NOMO-1 (cell line): Measurements from ENCODE around the gene HNRNPUL1.
A peak's percentile ranks its signal among the peaks of the same experiment; 100 is the strongest.
"Not testable (repeated sequence)": the region's sequence is repeated elsewhere in the genome, so short reads cannot be mapped to it uniquely, and the experiment has no call there.

Experiments used
- DNase-seq, 2 experiments: peaks; one replicate each; lab custom pipeline; 2025; ENCODE audit not compliant: unreplicated experiment in 2 of 2; lab: John Stamatoyannopoulos, UW

The HNRNPUL1 gene

GRCh38 chr19:41263850-41264580 lies at the start of gene HNRNPUL1:
TSS of gene HNRNPUL1 (plus strand) at chr19:41264372. CDS start at chr19:41264504, 132 bp downstream.
- DNase-seq, result peak; percentile 100

GRCh38 chr19:41217741-41218140 lies 46.4 kb upstream of the HNRNPUL1 start:
- DNase-seq, result no peak

- DNase-seq, result no peak
Measured at GRCh38 chr19:41218249-41218614, 45.9 kb upstream of the HNRNPUL1 start.

GRCh38 chr19:41218615-41219507 lies 45.3 kb upstream of the HNRNPUL1 start, which contains the start of gene AXL:
TSS of gene AXL (plus strand) at chr19:41219223. CDS start at chr19:41219393, 170 bp downstream.
- DNase-seq, result no peak

GRCh38 chr19:41219924-41220567 lies 44.1 kb upstream of the HNRNPUL1 start:
- DNase-seq, result no peak

- DNase-seq, result peak in 1 of 2 experiments; percentile 11
Measured at GRCh38 chr19:41220811-41221210, 43.4 kb upstream of the HNRNPUL1 start.

- DNase-seq, result no peak
Measured at GRCh38 chr19:41221514-41222205, 42.5 kb upstream of the HNRNPUL1 start.

GRCh38 chr19:41222240-41222639 lies 41.9 kb upstream of the HNRNPUL1 start:
- DNase-seq, result no peak

GRCh38 chr19:41223431-41224234 lies 40.5 kb upstream of the HNRNPUL1 start:
- DNase-seq, result no peak

GRCh38 chr19:41224632-41225031 lies 39.5 kb upstream of the HNRNPUL1 start:
- no peak for DNase-seq

- peak in 1 of 2 experiments; percentile 15 for DNase-seq
Measured at GRCh38 chr19:41225238-41226052, 38.7 kb upstream of the HNRNPUL1 start.

GRCh38 chr19:41226053-41226873 lies 37.9 kb upstream of the HNRNPUL1 start:
- DNase-seq, result no peak

- no peak for DNase-seq
Measured at GRCh38 chr19:41226874-41227390, 37.2 kb upstream of the HNRNPUL1 start.

- no peak for DNase-seq
Measured at GRCh38 chr19:41228486-41228885, 35.7 kb upstream of the HNRNPUL1 start.

- DNase-seq, result not testable (repeated sequence)
Measured at GRCh38 chr19:41229338-41229737, 34.8 kb upstream of the HNRNPUL1 start.

- no peak for DNase-seq
Measured at GRCh38 chr19:41230067-41230857, 33.9 kb upstream of the HNRNPUL1 start.

- no peak for DNase-seq
Measured at GRCh38 chr19:41232686-41233085, 31.5 kb upstream of the HNRNPUL1 start.
